Neuronal stem cell (in vitro differentiated cells): ENCODE measurements around the gene TRPM8.

ENCODE experiments used
- DNase-seq: peaks from one replicate; pipeline ENCODE4 v3.0.0-alpha.2; 2013; ENCODE audit warnings: low spot score
- H2AFZ ChIP-seq: one replicate; pipeline ENCODE4 v1.6.1; 2013; ENCODE audit warnings: mild to moderate bottlenecking, low read length, inconsistent platforms
- H2AK5ac ChIP-seq: 2 replicates; pipeline ENCODE4 v1.6.1; 2013; ENCODE audit warnings: low read depth, mild to moderate bottlenecking, inconsistent platforms, low read length, moderate library complexity, mixed read lengths
- H2BK120ac ChIP-seq: 2 replicates; pipeline ENCODE4 v1.6.1; 2013; ENCODE audit warnings: low read depth, mild to moderate bottlenecking, inconsistent platforms, low read length, moderate library complexity, mixed read lengths
- H2BK12ac ChIP-seq: one replicate; pipeline ENCODE4 v1.6.1; 2013; ENCODE audit warnings: low read length, inconsistent platforms
- H2BK15ac ChIP-seq: 2 replicates; pipeline ENCODE4 v1.6.1; 2013; ENCODE audit warnings: mild to moderate bottlenecking, low read length, inconsistent platforms, mixed read lengths
- H2BK5ac ChIP-seq: one replicate; pipeline ENCODE4 v1.6.1; 2013; ENCODE audit warnings: inconsistent platforms, mild to moderate bottlenecking, low read length, moderate library complexity
- H3K14ac ChIP-seq: one replicate; pipeline ENCODE4 v1.6.1; 2013; ENCODE audit warnings: low read length, inconsistent platforms
- H3K18ac ChIP-seq: 2 replicates; pipeline ENCODE4 v1.6.1; 2013; ENCODE audit warnings: low read length, inconsistent platforms
- H3K23ac ChIP-seq: 2 replicates; pipeline ENCODE4 v1.6.1; 2013; ENCODE audit warnings: low read depth, mild to moderate bottlenecking, mixed read lengths, low read length, inconsistent platforms; ENCODE audit not compliant: poor library complexity
- H3K27ac ChIP-seq: replicated peaks from 3 replicates; pipeline ENCODE4 v1.5.1; 2013; ENCODE audit warnings: low read length, inconsistent platforms
- H3K27me3 ChIP-seq, 3 experiments: 2 replicates each; pipeline ENCODE4 v1.6.1; 2013; ENCODE audit warnings: low read length in 3 of 3, mild to moderate bottlenecking in 2 of 3, inconsistent platforms in 1 of 3, low read depth in 1 of 3, mixed read lengths in 1 of 3, moderate library complexity in 1 of 3; ENCODE audit not compliant: control insufficient read depth in 3 of 3, insufficient read depth in 3 of 3
- H3K36me3 ChIP-seq, 2 donors: replicated peaks in 1 of 2; 2 replicates each; pipeline ENCODE4 v1.6.1; 2013; ENCODE audit warnings: low read length in 2 of 2; ENCODE audit not compliant: control insufficient read depth in 2 of 2, insufficient read depth in 2 of 2
- H3K4ac ChIP-seq: 2 replicates; pipeline ENCODE4 v1.6.1; 2013; ENCODE audit warnings: inconsistent platforms, mild to moderate bottlenecking, low read length, moderate library complexity
- H3K4me1 ChIP-seq, 2 donors: 1 replicate in 1 of 2; 2 replicates in 1 of 2; pipeline ENCODE4 v1.6.1; 2013; ENCODE audit warnings: low read length in 2 of 2, low read depth in 1 of 2; ENCODE audit not compliant: control insufficient read depth in 2 of 2, insufficient read depth in 1 of 2
- H3K4me2 ChIP-seq: one replicate; pipeline ENCODE4 v1.6.1; 2013; ENCODE audit warnings: mild to moderate bottlenecking, low read length, inconsistent platforms; ENCODE audit not compliant: insufficient read depth, poor library complexity, severe bottlenecking
- H3K4me3 ChIP-seq, 2 donors: 2 replicates each; pipeline ENCODE4 v1.5.1; 2013; ENCODE audit warnings: low read length in 2 of 2, mild to moderate bottlenecking in 2 of 2, inconsistent platforms in 1 of 2, moderate library complexity in 1 of 2
- H3K79me1 ChIP-seq: one replicate; pipeline ENCODE4 v1.6.1; 2013; ENCODE audit warnings: low read depth, mild to moderate bottlenecking, inconsistent platforms, low read length, moderate library complexity
- H3K9ac ChIP-seq: one replicate; pipeline ENCODE4 v1.6.1; 2013; ENCODE audit warnings: mild to moderate bottlenecking, low read depth, low read length, inconsistent platforms; ENCODE audit not compliant: poor library complexity
- H3K9me3 ChIP-seq, 2 donors: replicated peaks in 1 of 2; 2 replicates each; pipeline versions ENCODE3 to v1.6.1; 2013; ENCODE audit warnings: low read length in 2 of 2, mild to moderate bottlenecking in 2 of 2, inconsistent platforms in 1 of 2, low read depth in 1 of 2, mixed read lengths in 1 of 2, moderate library complexity in 1 of 2; ENCODE audit not compliant: control insufficient read depth in 2 of 2, insufficient read depth in 1 of 2
- H4K8ac ChIP-seq: one replicate; pipeline ENCODE4 v1.6.1; 2013; ENCODE audit warnings: low read depth, mild to moderate bottlenecking, inconsistent platforms, low read length, moderate library complexity
- H4K91ac ChIP-seq: one replicate; pipeline ENCODE4 v1.6.1; 2013; ENCODE audit warnings: low read length, low read depth, mild to moderate bottlenecking, inconsistent platforms; ENCODE audit not compliant: poor library complexity
- WGBS, 2 donors: extraction: QIAGEN DNeasy Blood & Tissue Kit; methylation state at CpG; one replicate each; pipeline ENCODE4 v1.1.7; 2013; ENCODE audit warnings: missing lambda C conversion rate in 2 of 2, mixed read lengths in 1 of 2; ENCODE audit not compliant: insufficient read length in 2 of 2, insufficient replicate concordance in 1 of 2; ENCODE audit errors: extremely low coverage in 2 of 2; 5-methylcytosine and 5-hydroxymethylcytosine counted together

The TRPM8 gene

GRCh38 chr2:233988581-233988980 is 71.4 kb downstream of the TRPM8 start:
- H3K4me3 ChIP-seq, result no peak overlapping the region
- no peak overlapping the region for H2BK5ac ChIP-seq
- no peak overlapping the region for H3K4me2 ChIP-seq
- no CpG with 5 or more reads among the region's 2 CpGs for WGBS, 2 donors
- H3K4me1 ChIP-seq, result no peaks in the 10 kb centered on the region
- H2AFZ ChIP-seq, result no peak overlapping the region
- no peak overlapping the region for H3K14ac ChIP-seq
- H2BK12ac ChIP-seq, result no peak overlapping the region
- no peak for DNase-seq
- no peak overlapping the region for H2AK5ac ChIP-seq
- H3K27ac ChIP-seq, result no peak overlapping the region
- H3K79me1 ChIP-seq, result no peaks in the 10 kb centered on the region
- no peak overlapping the region for H4K8ac ChIP-seq
- H3K9ac ChIP-seq, result no peak overlapping the region
- H2BK120ac ChIP-seq, result no peak overlapping the region
- H2BK15ac ChIP-seq, result no peak overlapping the region
- H3K9me3 ChIP-seq, result peaks cover 0 to 12% of the 10 kb centered on the region in 2 donors
- H4K91ac ChIP-seq, result no peak overlapping the region
- H3K36me3 ChIP-seq, result peaks cover 0 to 13% of the 10 kb centered on the region in 2 donors
- H3K27me3 ChIP-seq, result no peaks in the 10 kb centered on the region
- H3K18ac ChIP-seq, result no peak overlapping the region
- no peak overlapping the region for H3K4ac ChIP-seq
- no peak overlapping the region for H3K23ac ChIP-seq

GRCh38 chr2:233989221-233989858 is 72.2 kb downstream of the TRPM8 start:
- Histone ChIP-seq H2BK12ac (no peak overlapping the region), H2AK5ac (no peak overlapping the region), H3K79me1 (no peaks in the 10 kb centered on the region), H3K4ac (no peak overlapping the region), H2BK15ac (no peak overlapping the region), H3K4me1 (no peaks in the 10 kb centered on the region), H3K4me3 (no peak overlapping the region), H3K18ac (no peak overlapping the region), H3K9me3 (peaks cover 0 to 16% of the 10 kb centered on the region in 2 donors), H3K27me3 (no peaks in the 10 kb centered on the region), H2BK120ac (no peak overlapping the region), H2BK5ac (no peak overlapping the region), H4K91ac (no peak overlapping the region), H2AFZ (no peak overlapping the region), H3K4me2 (no peak overlapping the region), H3K27ac (no peak overlapping the region), H4K8ac (no peak overlapping the region), H3K36me3 (peaks cover 0 to 13% of the 10 kb centered on the region in 2 donors), H3K9ac (no peak overlapping the region), H3K14ac (no peak overlapping the region), H3K23ac (no peak overlapping the region)
- no peak for DNase-seq
- no CpG with 5 or more reads among the region's 13 CpGs for WGBS, 2 donors

GRCh38 chr2:233990261-233990798 is 73.2 kb downstream of the TRPM8 start:
- H3K9ac ChIP-seq, result no peak overlapping the region
- no peak overlapping the region for H2BK120ac ChIP-seq
- no peak overlapping the region for H2BK15ac ChIP-seq
- no peak for DNase-seq
- H3K36me3 ChIP-seq, result peaks cover 0 to 13% of the 10 kb centered on the region in 2 donors
- H3K14ac ChIP-seq, result no peak overlapping the region
- no peak overlapping the region for H3K23ac ChIP-seq
- H3K4me3 ChIP-seq, result no peak overlapping the region
- no peak overlapping the region for H3K18ac ChIP-seq
- no peak overlapping the region for H4K91ac ChIP-seq
- H2BK5ac ChIP-seq, result no peak overlapping the region
- H2BK12ac ChIP-seq, result no peak overlapping the region
- H2AFZ ChIP-seq, result no peak overlapping the region
- no peak overlapping the region for H4K8ac ChIP-seq
- H2AK5ac ChIP-seq, result no peak overlapping the region
- no peak overlapping the region for H3K4ac ChIP-seq
- no peak overlapping the region for H3K27ac ChIP-seq
- H3K27me3 ChIP-seq, result no peaks in the 10 kb centered on the region
- no peak overlapping the region for H3K4me2 ChIP-seq
- no peaks in the 10 kb centered on the region for H3K4me1 ChIP-seq
- WGBS, 2 donors, result no CpG with 5 or more reads among the region's 6 CpGs
- peaks cover 0 to 17% of the 10 kb centered on the region in 2 donors for H3K9me3 ChIP-seq
- no peaks in the 10 kb centered on the region for H3K79me1 ChIP-seq

- Histone ChIP-seq H2AFZ (no peak overlapping the region), H3K4me1 (no peaks in the 10 kb centered on the region), H2BK5ac (no peak overlapping the region), H3K14ac (no peak overlapping the region), H3K9ac (no peak overlapping the region), H3K36me3 (peaks cover 0 to 11% of the 10 kb centered on the region in 2 donors), H4K8ac (no peak overlapping the region), H3K27ac (no peak overlapping the region), H4K91ac (no peak overlapping the region), H2BK15ac (no peak overlapping the region), H3K23ac (no peak overlapping the region), H3K18ac (no peak overlapping the region), H2AK5ac (no peak overlapping the region), H3K79me1 (no peaks in the 10 kb centered on the region), H3K4me3 (no peak overlapping the region), H2BK120ac (no peak overlapping the region), H3K9me3 (peaks cover 0 to 17% of the 10 kb centered on the region in 2 donors), H3K27me3 (no peaks in the 10 kb centered on the region), H3K4me2 (no peak overlapping the region), H2BK12ac (no peak overlapping the region), H3K4ac (no peak overlapping the region)
- DNase-seq, result no peak
- no CpG with 5 or more reads among the region's 7 CpGs for WGBS, 2 donors
Measured at GRCh38 chr2:233991196-233991595, 74.0 kb downstream of the TRPM8 start.
